CD4-positive, alpha-beta memory T cell (primary cell): ENCODE measurements around the gene COL26A1. TPM values are rescaled to one million over a fixed set of nuclear protein-coding genes. Genes with fewer than 3 reads are reported as not detected.

ENCODE experiments used
- CTCF ChIA-PET: fragments of 350-600 bp; sonication (Branson Sonifier 250); formaldehyde crosslinking; loops from one replicate; lab custom pipeline; 2021; ENCODE audit warnings: inconsistent platforms; ENCODE audit not compliant: partially characterized antibody; lab: Charles Lee
- POLR2A ChIA-PET: fragments of 350-600 bp; sonication (Branson Sonifier 250); formaldehyde crosslinking; loops from one replicate; lab custom pipeline; 2021; ENCODE audit not compliant: partially characterized antibody; lab: Charles Lee
- DNase-seq, 5 donors: peaks; one replicate each; pipeline versions ENCODE4 v3.0.0 to v3.0.0-alpha.2; 2020 to 2022; ENCODE audit warnings: mixed read lengths in 1 of 5
- H3K27ac ChIP-seq: one replicate; pipeline ENCODE4 v1.7.0; 2013; ENCODE audit warnings: low read depth, low read length
- H3K27me3 ChIP-seq: 2 replicates; pipeline ENCODE4 v1.7.0; 2013; ENCODE audit warnings: mild to moderate bottlenecking, low read length, moderate library complexity; ENCODE audit not compliant: insufficient read depth
- H3K36me3 ChIP-seq: 2 replicates; pipeline ENCODE4 v1.7.0; 2013; ENCODE audit warnings: mild to moderate bottlenecking, low read length, moderate library complexity; ENCODE audit not compliant: insufficient read depth
- H3K4me1 ChIP-seq: 2 replicates; pipeline ENCODE4 v1.7.0; 2013; ENCODE audit warnings: mild to moderate bottlenecking, low read length, moderate library complexity; ENCODE audit not compliant: insufficient read depth
- H3K4me3 ChIP-seq, 2 donors: one replicate each; pipeline ENCODE4 v1.7.0; 2013; ENCODE audit warnings: low read length in 2 of 2, mild to moderate bottlenecking in 1 of 2
- H3K9me3 ChIP-seq, 2 donors: one replicate each; pipeline ENCODE4 v1.7.0; 2013; ENCODE audit warnings: low read length in 2 of 2, control low read depth in 1 of 2; ENCODE audit not compliant: control insufficient read depth in 1 of 2
- H3K27ac Mint-ChIP-seq, 7 donors: one replicate each; pipeline ENCODE4 v1.8.0; 2020 to 2021; ENCODE audit warnings: mixed read lengths in 7 of 7, mild to moderate bottlenecking in 6 of 7, inconsistent platforms in 3 of 7, moderate library complexity in 3 of 7
- H3K27me3 Mint-ChIP-seq, 2 donors: one replicate each; pipeline ENCODE4 v1.8.0; 2020 to 2021; ENCODE audit warnings: mixed read lengths in 2 of 2
- H3K36me3 Mint-ChIP-seq, 2 donors: one replicate each; pipeline ENCODE4 v1.8.0; 2020 to 2021; ENCODE audit warnings: mixed read lengths in 2 of 2, inconsistent platforms in 1 of 2, mild to moderate bottlenecking in 1 of 2
- H3K4me1 Mint-ChIP-seq, 4 donors: one replicate each; pipeline ENCODE4 v1.8.0; 2020 to 2021; ENCODE audit warnings: mixed read lengths in 4 of 4, mild to moderate bottlenecking in 1 of 4
- H3K4me3 Mint-ChIP-seq, 8 donors: one replicate each; pipeline ENCODE4 v1.8.0; 2020 to 2021; ENCODE audit warnings: mixed read lengths in 8 of 8, mild to moderate bottlenecking in 7 of 8, moderate library complexity in 6 of 8, inconsistent platforms in 3 of 8
- H3K9me3 Mint-ChIP-seq, 8 donors: one replicate each; pipeline ENCODE4 v1.8.0; 2020 to 2021; ENCODE audit warnings: mixed read lengths in 8 of 8, mild to moderate bottlenecking in 5 of 8, inconsistent platforms in 3 of 8, moderate library complexity in 1 of 8
- intact Hi-C: fragments of 100-400 bp; cut with micrococcal nuclease; formaldehyde crosslinking; loops from one replicate; pipeline ENCODE4 v1.15.1; 2023
- polyA plus RNA-seq, 2 donors: library from polyadenylated mRNA; unstranded; fragments of 300-500 nt; fragmentation: Illumina TruSeq; gene quantifications; one replicate each; pipeline ENCODE4 v1.2.3, GENCODE V29; 2021
- total RNA-seq, 2 experiments: library from RNA; stranded (reverse); gene quantifications; one replicate each; pipeline ENCODE4 v1.2.3, GENCODE V29; 2021

The COL26A1 gene
- total and polyA plus RNA-seq, 4 experiments from 2014 or later = not detected

- no peaks in the 10 kb centered on the region for H3K4me1 ChIP-seq
- no peak overlapping the region for H3K4me3 ChIP-seq
- H3K27ac ChIP-seq = no peak overlapping the region
- CTCF ChIA-PET = interaction anchor here (1.3 kb wide), 1 partner anchor 608 kb away, joined by 3 read pairs; no protein-coding TSS in a partner anchor
- Mint-ChIP-seq H3K36me3 (no peaks in the 10 kb centered on the region), H3K4me1 (peaks cover 0 to 3% (median 0%) of the 10 kb centered on the region in 4 donors), H3K4me3 (no peak overlapping the region), H3K27me3 (peaks cover 2% of the 10 kb centered on the region in 2 donors), H3K9me3 (no peaks in the 10 kb centered on the region), H3K27ac (no peak overlapping the region)
- no peaks in the 10 kb centered on the region for H3K27me3 ChIP-seq
- POLR2A ChIA-PET = no interaction called here
- H3K36me3 ChIP-seq = no peaks in the 10 kb centered on the region
- DNase-seq = no peak
- no peaks in the 10 kb centered on the region for H3K9me3 ChIP-seq
- intact Hi-C loops = no loop called here
Measured at GRCh38 chr7:101605611-101606497, 243.2 kb downstream of the COL26A1 start.

- no peaks in the 10 kb centered on the region for H3K9me3 Mint-ChIP-seq
- intact Hi-C loops = no loop called here
- no peaks in the 10 kb centered on the region for H3K36me3 Mint-ChIP-seq
- H3K4me3 Mint-ChIP-seq = no peak overlapping the region
- H3K27me3 Mint-ChIP-seq = peaks cover 2% of the 10 kb centered on the region in 2 donors
- H3K27ac ChIP-seq = no peak overlapping the region
- POLR2A ChIA-PET = no interaction called here
- no peak overlapping the region for H3K4me3 ChIP-seq
- H3K36me3 ChIP-seq = no peaks in the 10 kb centered on the region
- H3K4me1 ChIP-seq = no peaks in the 10 kb centered on the region
- no peaks in the 10 kb centered on the region for H3K9me3 ChIP-seq
- H3K4me1 Mint-ChIP-seq = peaks cover 0 to 3% (median 0%) of the 10 kb centered on the region in 4 donors
- DNase-seq = no peak
- CTCF ChIA-PET = interaction anchor here (0.7 kb wide), 1 partner anchor 66 kb away, joined by 3 read pairs; no protein-coding TSS in a partner anchor
- no peaks in the 10 kb centered on the region for H3K27me3 ChIP-seq
- no peak overlapping the region for H3K27ac Mint-ChIP-seq
Measured at GRCh38 chr7:101606498-101606923, 243.8 kb downstream of the COL26A1 start.

Other genes with a start within 250 kb of the COL26A1 start
- under 1 TPM; 0.11 to 0.20 TPM for gene SERPINE1, start 235.8 kb upstream of the COL26A1 start, total RNA-seq
- not detected for gene SERPINE1, start 235.8 kb upstream of the COL26A1 start, polyA plus RNA-seq
- gene AP1S1, start 208.4 kb upstream of the COL26A1 start, total RNA-seq = 10 to 100 TPM in 1 of 2 experiments, 1 to 10 TPM in 1; 8.8 to 10.8 TPM
- gene AP1S1, start 208.4 kb upstream of the COL26A1 start, polyA plus RNA-seq = 1 to 10 TPM; 4.2 to 8.2 TPM
- gene VGF, start 197.3 kb upstream of the COL26A1 start, total RNA-seq = not detected
- gene VGF, start 197.3 kb upstream of the COL26A1 start, polyA plus RNA-seq = not detected
- not detected for gene NAT16, start 182.6 kb upstream of the COL26A1 start, total RNA-seq
- gene NAT16, start 182.6 kb upstream of the COL26A1 start, polyA plus RNA-seq = not detected
- not detected for gene MOGAT3, start 161.8 kb upstream of the COL26A1 start, total RNA-seq
- gene MOGAT3, start 161.8 kb upstream of the COL26A1 start, polyA plus RNA-seq = not detected
- gene PLOD3, start 145.3 kb upstream of the COL26A1 start, total RNA-seq = 10 to 100 TPM; 64.0 to 72.4 TPM
- gene PLOD3, start 145.3 kb upstream of the COL26A1 start, polyA plus RNA-seq = 10 to 100 TPM; 24.6 to 30.4 TPM
- 10 to 100 TPM; 44.6 to 46.0 TPM for gene ZNHIT1, start 144.7 kb upstream of the COL26A1 start, total RNA-seq
- gene ZNHIT1, start 144.7 kb upstream of the COL26A1 start, polyA plus RNA-seq = 10 to 100 TPM; 61.0 to 83.5 TPM
- 10 to 100 TPM; 47.1 to 50.4 TPM for gene CLDN15, start 125.1 kb upstream of the COL26A1 start, total RNA-seq
- under 1 TPM; 0.36 to 0.99 TPM for gene CLDN15, start 125.1 kb upstream of the COL26A1 start, polyA plus RNA-seq
- 100 to 1,000 TPM; 100 to 104 TPM for gene FIS1, start 117.8 kb upstream of the COL26A1 start, total RNA-seq
- gene FIS1, start 117.8 kb upstream of the COL26A1 start, polyA plus RNA-seq = 100 to 1,000 TPM; 186 to 198 TPM
- 1 to 10 TPM; 2.6 TPM for gene IFT22, start 41.1 kb upstream of the COL26A1 start, total RNA-seq
- gene IFT22, start 41.1 kb upstream of the COL26A1 start, polyA plus RNA-seq = 1 to 10 TPM; 6.3 to 6.7 TPM